Adrenal gland (tissue), 5 donors: Measurements from ENCODE around the gene PTK7.

Experiments used
- POLR2A ChIP-seq, 2 donors: fragments of 450-650 bp; IDR thresholded peaks; one replicate each; pipeline ENCODE4 v1.6.1; 2017; ENCODE audit warnings: antibody characterized with exemption in 2 of 2, mild to moderate bottlenecking in 2 of 2, moderate library complexity in 1 of 2
- TF ChIP-seq, protein P1 (sequence below), 6 experiments: fragments of 450-650 bp in 4 of 6; fragments of 200-600 bp in 2 of 6; sonication (generic) in 1 of 6; IDR thresholded peaks; 1 replicate in 5 of 6; 2 replicates in 1 of 6; pipeline versions ENCODE4 v1.5.1 to v1.8.0; 2016 to 2021; ENCODE audit warnings: antibody characterized with exemption in 6 of 6, mild to moderate bottlenecking in 2 of 6, moderate library complexity in 1 of 6
- donor health status: DM: no; HTN: no; CAD: no.

GRCh38 chr6:43097502-43097901 is 21.4 kb downstream of the PTK7 start:
- TF ChIP-seq, protein P1, sequence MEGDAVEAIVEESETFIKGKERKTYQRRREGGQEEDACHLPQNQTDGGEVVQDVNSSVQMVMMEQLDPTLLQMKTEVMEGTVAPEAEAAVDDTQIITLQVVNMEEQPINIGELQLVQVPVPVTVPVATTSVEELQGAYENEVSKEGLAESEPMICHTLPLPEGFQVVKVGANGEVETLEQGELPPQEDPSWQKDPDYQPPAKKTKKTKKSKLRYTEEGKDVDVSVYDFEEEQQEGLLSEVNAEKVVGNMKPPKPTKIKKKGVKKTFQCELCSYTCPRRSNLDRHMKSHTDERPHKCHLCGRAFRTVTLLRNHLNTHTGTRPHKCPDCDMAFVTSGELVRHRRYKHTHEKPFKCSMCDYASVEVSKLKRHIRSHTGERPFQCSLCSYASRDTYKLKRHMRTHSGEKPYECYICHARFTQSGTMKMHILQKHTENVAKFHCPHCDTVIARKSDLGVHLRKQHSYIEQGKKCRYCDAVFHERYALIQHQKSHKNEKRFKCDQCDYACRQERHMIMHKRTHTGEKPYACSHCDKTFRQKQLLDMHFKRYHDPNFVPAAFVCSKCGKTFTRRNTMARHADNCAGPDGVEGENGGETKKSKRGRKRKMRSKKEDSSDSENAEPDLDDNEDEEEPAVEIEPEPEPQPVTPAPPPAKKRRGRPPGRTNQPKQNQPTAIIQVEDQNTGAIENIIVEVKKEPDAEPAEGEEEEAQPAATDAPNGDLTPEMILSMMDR (IDR thresholded peaks at IDR 0.05), result no peak
- TF ChIP-seq POLR2A (IDR thresholded peaks at IDR 0.05), result no peak
